ENCODE measurements around the gene SMIM27.

SMIM27 gene

GRCh38 chr9:32554591-32554990 is 2.5 kb downstream of the SMIM27 start:
- DNase-seq (ENCODE audit: low read depth) = no peak

GRCh38 chr9:32558408-32558934 is 6.3 kb downstream of the SMIM27 start:
- DNase-seq (ENCODE audit: low read depth) = no peak

GRCh38 chr9:32565967-32566366 is 13.8 kb downstream of the SMIM27 start:
- no peak for DNase-seq (ENCODE audit: low read depth)

- DNase-seq (ENCODE audit: low read depth) = no peak
Observed at GRCh38 chr9:32566770-32567169, 14.6 kb downstream of the SMIM27 start.

GRCh38 chr9:32570262-32570661 is 18.1 kb downstream of the SMIM27 start:
- no peak for DNase-seq (ENCODE audit: low read depth)

- peak; percentile 88 for DNase-seq (ENCODE audit: low read depth)
Observed at GRCh38 chr9:32571969-32572899, 20.1 kb downstream of the SMIM27 start.

- peak; percentile 95 for DNase-seq (ENCODE audit: low read depth)
Observed at GRCh38 chr9:32572900-32573523, 20.9 kb downstream of the SMIM27 start, which contains the start of gene NDUFB6. Gene NDUFB6, minus strand, starts transcription at chr9:32573159. Its CDS starts 99 bp downstream, at chr9:32573060.

- DNase-seq (ENCODE audit: low read depth) = no peak
Observed at GRCh38 chr9:32573821-32574220, 21.7 kb downstream of the SMIM27 start.

- DNase-seq (ENCODE audit: low read depth) = no peak
Observed at GRCh38 chr9:32574858-32575257, 22.7 kb downstream of the SMIM27 start.

- no peak for DNase-seq (ENCODE audit: low read depth)
Observed at GRCh38 chr9:32577316-32577715, 25.2 kb downstream of the SMIM27 start.

- no peak for DNase-seq (ENCODE audit: low read depth)
Observed at GRCh38 chr9:32578976-32579375, 26.8 kb downstream of the SMIM27 start.

- peak; percentile 52 for DNase-seq (ENCODE audit: low read depth)
Observed at GRCh38 chr9:32579706-32580331, 27.7 kb downstream of the SMIM27 start.

- DNase-seq (ENCODE audit: low read depth) = peak; percentile 6
Observed at GRCh38 chr9:32580631-32581300, 28.6 kb downstream of the SMIM27 start.

GRCh38 chr9:32581512-32582143 is 29.5 kb downstream of the SMIM27 start:
- peak; percentile 72 for DNase-seq (ENCODE audit: low read depth)

- DNase-seq (ENCODE audit: low read depth) = peak; percentile 12
Observed at GRCh38 chr9:32584784-32585183, 32.7 kb downstream of the SMIM27 start.

GRCh38 chr9:32587901-32588300 is 35.8 kb downstream of the SMIM27 start:
- DNase-seq (ENCODE audit: low read depth) = peak; percentile 17

- peak; percentile 65 for DNase-seq (ENCODE audit: low read depth)
Observed at GRCh38 chr9:32589083-32589723, 37.1 kb downstream of the SMIM27 start.

GRCh38 chr9:32590476-32590875 is 38.3 kb downstream of the SMIM27 start:
- no peak for DNase-seq (ENCODE audit: low read depth)

- DNase-seq (ENCODE audit: low read depth) = peak; percentile 15
Observed at GRCh38 chr9:32590898-32591297, 38.8 kb downstream of the SMIM27 start.

- no peak for DNase-seq (ENCODE audit: low read depth)
Observed at GRCh38 chr9:32596096-32596865, 44.2 kb downstream of the SMIM27 start.

Measured in iris pigment epithelial cell (primary cell).